Loucy (cell line): ENCODE results near the gene CEP164.

Source experiments
- H2AFZ ChIP-seq: fragments of 200-600 bp; sonication (generic); 2 replicates; pipeline ENCODE4 v1.6.0; 2016; ENCODE audit warnings: antibody characterized with exemption, mild to moderate bottlenecking, low read length, moderate library complexity
- H3F3A ChIP-seq: fragments of 200-600 bp; 2 replicates; pipeline ENCODE4 v1.6.0; 2016; ENCODE audit warnings: antibody characterized with exemption, low read depth, mild to moderate bottlenecking
- H3K27me3 ChIP-seq: fragments of 200-600 bp; sonication (generic); 2 replicates; pipeline ENCODE4 v1.6.1; 2014; ENCODE audit warnings: low read length, mild to moderate bottlenecking; ENCODE audit not compliant: insufficient read depth, poor library complexity, severe bottlenecking
- H3K36me3 ChIP-seq: fragments of 200-600 bp; sonication (generic); 2 replicates; pipeline ENCODE4 v1.6.1; 2016; ENCODE audit warnings: low read length; ENCODE audit not compliant: insufficient read depth
- H3K4me1 ChIP-seq: fragments of 200-600 bp; sonication (generic); 2 replicates; pipeline ENCODE4 v1.5.1; 2014; ENCODE audit warnings: low read length, mild to moderate bottlenecking; ENCODE audit not compliant: insufficient read depth, poor library complexity, severe bottlenecking
- H3K4me2 ChIP-seq: fragments of 200-600 bp; sonication (generic); 2 replicates; pipeline ENCODE4 v1.6.0; 2014; ENCODE audit warnings: antibody characterized with exemption, low read length, low read depth, mild to moderate bottlenecking; ENCODE audit not compliant: poor library complexity, severe bottlenecking
- H3K4me3 ChIP-seq: fragments of 200-600 bp; sonication (generic); 2 replicates; pipeline ENCODE4 v1.5.1; 2014; ENCODE audit warnings: low read length, mild to moderate bottlenecking, mixed read lengths; ENCODE audit not compliant: poor library complexity, severe bottlenecking
- H3K79me2 ChIP-seq: fragments of 200-600 bp; sonication (generic); 2 replicates; pipeline ENCODE4 v1.6.1; 2014; ENCODE audit warnings: low read length; ENCODE audit not compliant: insufficient read depth
- H3K9ac ChIP-seq: fragments of 200-600 bp; sonication (generic); 2 replicates; pipeline ENCODE4 v1.6.0; 2014; ENCODE audit warnings: mild to moderate bottlenecking, low read depth, low read length, moderate library complexity; ENCODE audit not compliant: poor library complexity, severe bottlenecking
- H3K9me2 ChIP-seq: fragments of 200-600 bp; sonication (generic); replicated peaks from 2 replicates; pipeline ENCODE4 v1.6.1; 2016; ENCODE audit warnings: low read depth, low read length, mixed read lengths
- H3K9me3 ChIP-seq: fragments of 200-600 bp; sonication (generic); 2 replicates; pipeline ENCODE4 v1.6.1; 2014; ENCODE audit warnings: mild to moderate bottlenecking, antibody characterized with exemption, low read length, low read depth; ENCODE audit not compliant: insufficient read depth
- H4K20me1 ChIP-seq: fragments of 200-600 bp; sonication (generic); 2 replicates; pipeline ENCODE4 v1.6.0; 2014; ENCODE audit warnings: antibody characterized with exemption, low read length, mild to moderate bottlenecking; ENCODE audit not compliant: insufficient read depth, poor library complexity, severe bottlenecking
- EZH2phosphoT487 ChIP-seq: fragments of 200-600 bp; IDR thresholded peaks from 2 replicates; pipeline ENCODE4 v1.6.1; 2018; ENCODE audit warnings: antibody characterized with exemption, mild to moderate bottlenecking, moderate library complexity, borderline replicate concordance
- TF ChIP-seq, protein P1 (sequence below): fragments of 200-600 bp; sonication (generic); conservative IDR thresholded peaks from 2 replicates; pipeline ENCODE4 v1.5.1; 2014; ENCODE audit warnings: mild to moderate bottlenecking, antibody characterized with exemption, low read length

Gene CEP164

DNA sequence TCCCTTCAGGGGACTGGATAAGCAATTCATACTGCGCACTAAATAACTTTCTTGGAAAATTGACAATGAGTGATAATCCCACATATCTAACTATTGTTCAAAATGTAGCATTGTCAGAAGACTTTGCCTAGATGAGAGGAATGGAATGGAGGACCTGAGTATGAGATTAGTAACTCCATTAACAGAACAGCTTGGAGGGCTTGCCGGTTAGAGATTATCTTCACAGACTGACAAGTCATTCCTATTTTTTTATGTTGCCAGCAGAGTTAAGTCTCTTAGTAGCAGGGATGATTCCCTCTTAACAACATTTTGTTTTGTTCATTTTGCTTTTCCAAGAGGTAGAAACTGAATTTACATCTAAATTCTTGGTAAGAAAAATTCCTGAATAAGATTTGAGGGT lies 43.6 kb upstream of the CEP164 start:
- Histone ChIP-seq H3K9me3 (no peaks in the 10 kb centered on the region), H3K4me1 (peaks cover 27% of the 10 kb centered on the region), H3K9ac (no peak overlapping the region), H3K4me3 (no peak overlapping the region), H3K79me2 (no peaks in the 10 kb centered on the region), H4K20me1 (no peaks in the 10 kb centered on the region), H2AFZ (no peak overlapping the region), H3K9me2 (no peaks in the 10 kb centered on the region), H3F3A (no peaks in the 10 kb centered on the region), H3K27me3 (no peaks in the 10 kb centered on the region), H3K4me2 (no peak overlapping the region), H3K36me3 (peaks cover 18% of the 10 kb centered on the region; the same call in 1 of the 2 replicates)
- TF ChIP-seq, protein P1, sequence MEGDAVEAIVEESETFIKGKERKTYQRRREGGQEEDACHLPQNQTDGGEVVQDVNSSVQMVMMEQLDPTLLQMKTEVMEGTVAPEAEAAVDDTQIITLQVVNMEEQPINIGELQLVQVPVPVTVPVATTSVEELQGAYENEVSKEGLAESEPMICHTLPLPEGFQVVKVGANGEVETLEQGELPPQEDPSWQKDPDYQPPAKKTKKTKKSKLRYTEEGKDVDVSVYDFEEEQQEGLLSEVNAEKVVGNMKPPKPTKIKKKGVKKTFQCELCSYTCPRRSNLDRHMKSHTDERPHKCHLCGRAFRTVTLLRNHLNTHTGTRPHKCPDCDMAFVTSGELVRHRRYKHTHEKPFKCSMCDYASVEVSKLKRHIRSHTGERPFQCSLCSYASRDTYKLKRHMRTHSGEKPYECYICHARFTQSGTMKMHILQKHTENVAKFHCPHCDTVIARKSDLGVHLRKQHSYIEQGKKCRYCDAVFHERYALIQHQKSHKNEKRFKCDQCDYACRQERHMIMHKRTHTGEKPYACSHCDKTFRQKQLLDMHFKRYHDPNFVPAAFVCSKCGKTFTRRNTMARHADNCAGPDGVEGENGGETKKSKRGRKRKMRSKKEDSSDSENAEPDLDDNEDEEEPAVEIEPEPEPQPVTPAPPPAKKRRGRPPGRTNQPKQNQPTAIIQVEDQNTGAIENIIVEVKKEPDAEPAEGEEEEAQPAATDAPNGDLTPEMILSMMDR = no peak
- no peak for TF ChIP-seq EZH2phosphoT487

DNA sequence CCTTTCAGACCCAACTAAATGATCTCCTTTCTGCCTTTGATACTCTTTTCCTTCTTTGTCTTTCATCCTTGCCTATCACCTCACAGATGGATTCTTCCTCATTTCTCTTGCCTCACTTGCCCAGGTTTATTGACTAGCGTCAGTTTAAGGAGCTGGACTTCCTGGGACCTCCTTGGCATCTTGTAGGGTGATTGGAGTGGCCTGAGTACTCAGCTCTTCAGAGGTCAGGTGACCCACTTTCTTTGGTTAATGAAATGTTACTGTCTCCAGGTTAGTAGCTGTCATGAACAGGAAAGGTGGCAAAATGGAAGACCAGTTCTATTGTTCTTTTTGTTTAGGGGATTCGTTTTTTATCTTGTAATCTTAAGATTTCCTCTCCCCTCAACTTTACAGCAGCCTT lies 41.1 kb upstream of the CEP164 start:
- H3K27me3 ChIP-seq = no peaks in the 10 kb centered on the region
- H3K9ac ChIP-seq = no peak overlapping the region
- H3K9me2 ChIP-seq = no peaks in the 10 kb centered on the region
- TF ChIP-seq, protein P1 = no peak
- TF ChIP-seq EZH2phosphoT487 = no peak
- no peaks in the 10 kb centered on the region for H3F3A ChIP-seq
- no peak overlapping the region for H3K4me2 ChIP-seq
- no peaks in the 10 kb centered on the region for H3K79me2 ChIP-seq
- no peak overlapping the region for H2AFZ ChIP-seq
- no peak overlapping the region for H3K4me3 ChIP-seq
- H4K20me1 ChIP-seq = no peaks in the 10 kb centered on the region
- peaks cover 18% of the 10 kb centered on the region; the same call in 1 of the 2 replicates for H3K36me3 ChIP-seq
- H3K9me3 ChIP-seq = no peaks in the 10 kb centered on the region
- H3K4me1 ChIP-seq = peaks cover 10% of the 10 kb centered on the region

DNA sequence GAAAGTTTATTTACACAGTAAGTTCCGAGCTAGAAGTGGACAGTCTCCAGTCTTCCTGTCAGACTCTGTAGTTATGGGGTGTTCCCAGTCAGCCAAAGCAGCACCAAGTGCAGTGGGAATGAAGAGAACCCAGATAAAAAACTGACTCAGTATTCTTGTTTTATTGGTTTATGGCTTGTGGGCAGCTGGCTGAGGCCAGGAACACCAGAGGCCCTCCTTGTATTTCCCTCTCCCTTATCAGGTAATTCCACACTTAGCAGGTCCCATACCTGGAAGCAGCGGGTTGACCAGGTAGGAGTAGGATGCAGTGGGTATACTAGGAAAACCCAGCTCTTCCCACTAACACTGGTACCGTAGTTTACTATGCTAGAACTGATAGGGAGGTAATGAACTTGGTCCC lies 40.0 kb upstream of the CEP164 start:
- Histone ChIP-seq H3K79me2 (no peaks in the 10 kb centered on the region), H3K9me3 (no peaks in the 10 kb centered on the region), H3K27me3 (no peaks in the 10 kb centered on the region), H3K36me3 (peaks cover 12% of the 10 kb centered on the region; the same call in 1 of the 2 replicates), H3K9ac (no peak overlapping the region), H3K4me1 (peaks cover 10% of the 10 kb centered on the region), H3K4me3 (no peak overlapping the region), H3K9me2 (no peaks in the 10 kb centered on the region), H3F3A (no peaks in the 10 kb centered on the region), H2AFZ (no peak overlapping the region), H4K20me1 (no peaks in the 10 kb centered on the region), H3K4me2 (no peak overlapping the region)
- TF ChIP-seq, protein P1 = no peak
- no peak for TF ChIP-seq EZH2phosphoT487
